ENCODE data around the gene TNS3.

TNS3 gene

GRCh38 chr7:47453093-47454061, 128.5 kb downstream of the TNS3 start:
- no peaks in the 10 kb centered on the region for H3K36me3 ChIP-seq
- H3K4me3 ChIP-seq (ENCODE audit: low read depth, low read length), result no peak overlapping the region
- no peak overlapping the region for H3K27ac ChIP-seq
- no peak for TF ChIP-seq CTCF (IDR thresholded peaks at IDR 0.05; ENCODE audit: low read depth, low read length)
- DNase-seq, result no peak
- H3K27me3 ChIP-seq (ENCODE audit: insufficient read depth, low read depth, severe bottlenecking), result no peaks in the 10 kb centered on the region
- H3K9me3 ChIP-seq (ENCODE audit: severe bottlenecking), result no peaks in the 10 kb centered on the region

GRCh38 chr7:47452715-47453092, 129.2 kb downstream of the TNS3 start:
- no peaks in the 10 kb centered on the region for H3K36me3 ChIP-seq
- H3K27ac ChIP-seq, result no peak overlapping the region
- no peak for DNase-seq
- H3K4me3 ChIP-seq (ENCODE audit: low read depth, low read length), result no peak overlapping the region
- H3K9me3 ChIP-seq (ENCODE audit: severe bottlenecking), result no peaks in the 10 kb centered on the region
- no peaks in the 10 kb centered on the region for H3K27me3 ChIP-seq (ENCODE audit: insufficient read depth, low read depth, severe bottlenecking)
- TF ChIP-seq CTCF (IDR thresholded peaks at IDR 0.05; ENCODE audit: low read depth, low read length), result no peak

GRCh38 chr7:47452295-47452694, 129.6 kb downstream of the TNS3 start:
- H3K4me3 ChIP-seq (ENCODE audit: low read depth, low read length), result no peak overlapping the region
- no peak overlapping the region for H3K27ac ChIP-seq
- no peaks in the 10 kb centered on the region for H3K36me3 ChIP-seq
- no peak for TF ChIP-seq CTCF (IDR thresholded peaks at IDR 0.05; ENCODE audit: low read depth, low read length)
- no peaks in the 10 kb centered on the region for H3K27me3 ChIP-seq (ENCODE audit: insufficient read depth, low read depth, severe bottlenecking)
- no peaks in the 10 kb centered on the region for H3K9me3 ChIP-seq (ENCODE audit: severe bottlenecking)
- DNase-seq, result no peak

GRCh38 chr7:47451851-47452205, 130.1 kb downstream of the TNS3 start:
- Histone ChIP-seq H3K9me3 (ENCODE audit: severe bottlenecking) (no peaks in the 10 kb centered on the region), H3K4me3 (ENCODE audit: low read depth, low read length) (no peak overlapping the region), H3K27me3 (ENCODE audit: insufficient read depth, low read depth, severe bottlenecking) (no peaks in the 10 kb centered on the region), H3K36me3 (no peaks in the 10 kb centered on the region), H3K27ac (no peak overlapping the region)
- no peak for TF ChIP-seq CTCF (IDR thresholded peaks at IDR 0.05; ENCODE audit: low read depth, low read length)
- DNase-seq, result no peak

GRCh38 chr7:47449810-47450590, 131.9 kb downstream of the TNS3 start:
- Histone ChIP-seq H3K27me3 (ENCODE audit: insufficient read depth, low read depth, severe bottlenecking) (no peaks in the 10 kb centered on the region), H3K27ac (no peak overlapping the region), H3K4me3 (ENCODE audit: low read depth, low read length) (no peak overlapping the region), H3K9me3 (ENCODE audit: severe bottlenecking) (no peaks in the 10 kb centered on the region), H3K36me3 (no peaks in the 10 kb centered on the region)
- TF ChIP-seq CTCF (IDR thresholded peaks at IDR 0.05; ENCODE audit: low read depth, low read length), result no peak
- no peak for DNase-seq
